Smooth muscle cell (in vitro differentiated cells): Measurements from ENCODE around the gene ZNF660. TPM values are rescaled to one million over a fixed set of nuclear protein-coding genes. Genes with fewer than 3 reads are reported as not detected.
A peak's percentile ranks its signal among the peaks of the same experiment; 100 is the strongest.

ENCODE experiments used
- DNase-seq: peaks from one replicate; lab custom pipeline; 2025; ENCODE audit not compliant: unreplicated experiment; lab: John Stamatoyannopoulos, UW
- H2AFZ ChIP-seq: fragments of 200-600 bp; sonication (generic); 2 replicates; pipeline ENCODE4 v1.6.0; 2016; ENCODE audit warnings: antibody characterized with exemption, low read depth, mild to moderate bottlenecking
- H3F3A ChIP-seq: fragments of 200-600 bp; sonication (generic); 2 replicates; pipeline ENCODE4 v1.6.0; 2017; ENCODE audit warnings: antibody characterized with exemption, low read depth
- H3K27ac ChIP-seq: fragments of 200-600 bp; sonication (generic); 2 replicates; pipeline ENCODE4 v1.5.1; 2016; ENCODE audit warnings: low read depth, mild to moderate bottlenecking
- H3K27me3 ChIP-seq: fragments of 200-600 bp; sonication (generic); 2 replicates; pipeline ENCODE4 v1.6.1; 2016; ENCODE audit warnings: low read depth, mild to moderate bottlenecking
- H3K36me3 ChIP-seq: fragments of 200-600 bp; sonication (generic); 2 replicates; pipeline ENCODE4 v1.5.1; 2016; ENCODE audit warnings: low read depth
- H3K4me1 ChIP-seq: fragments of 200-600 bp; sonication (generic); 2 replicates; pipeline ENCODE4 v1.5.1; 2016; ENCODE audit warnings: low read depth
- H3K4me2 ChIP-seq: fragments of 200-600 bp; sonication (generic); 2 replicates; pipeline ENCODE4 v1.6.0; 2016; ENCODE audit warnings: mild to moderate bottlenecking
- H3K4me3 ChIP-seq: fragments of 200-600 bp; sonication (generic); 2 replicates; pipeline ENCODE4 v1.5.1; 2016; ENCODE audit warnings: mild to moderate bottlenecking
- H3K79me2 ChIP-seq: fragments of 200-600 bp; sonication (generic); 2 replicates; pipeline ENCODE4 v1.6.0; 2016; ENCODE audit warnings: low read depth, mild to moderate bottlenecking
- H3K9ac ChIP-seq: fragments of 200-600 bp; sonication (generic); 2 replicates; pipeline ENCODE4 v1.6.0; 2016; ENCODE audit warnings: low read depth
- H3K9me3 ChIP-seq: fragments of 200-600 bp; sonication (generic); replicated peaks from 2 replicates; pipeline ENCODE4 v1.5.1; 2016; ENCODE audit warnings: low read depth
- H4K20me1 ChIP-seq: fragments of 200-600 bp; sonication (generic); 2 replicates; pipeline ENCODE4 v1.6.0; 2016; ENCODE audit warnings: low read depth
- CTCF ChIP-seq: fragments of 200-600 bp; sonication (generic); IDR thresholded peaks from 2 replicates; pipeline ENCODE4 v1.5.1; 2017; ENCODE audit warnings: borderline replicate concordance, mild to moderate bottlenecking, antibody characterized with exemption; ENCODE audit not compliant: insufficient read depth, poor library complexity, severe bottlenecking
- WGBS: methylation state at CpG from one replicate; pipeline ENCODE4 v1.1.7; 2016; ENCODE audit warnings: low lambda C conversion rate; 5-methylcytosine and 5-hydroxymethylcytosine counted together
- polyA plus RNA-seq: library from polyadenylated mRNA; unstranded; fragments of >200 nt; fragmentation: Nextera tagmentation; extraction: Ambion mirVana; gene quantifications from 2 replicates; pipeline ENCODE4 v1.2.1, GENCODE V29; 2016
- total RNA-seq: library from RNA; depleted of rRNA; stranded (reverse); fragments of >200 nt; gene quantifications from 2 replicates; pipeline ENCODE4 v1.2.3, GENCODE V29; 2014

The ZNF660 gene
- total and polyA plus RNA-seq, 2 experiments from 2014 or later, result 1.8 to 5.1 TPM

- Histone ChIP-seq H3K9ac (peak within 1 kb of the TSS; percentile 79), H3K27ac (peak within 1 kb of the TSS; percentile 79), H3K4me2 (peak within 1 kb of the TSS; percentile 93), H4K20me1 (peaks cover 33% of the 10 kb centered on the region), H3K4me3 (peak within 1 kb of the TSS; percentile 80), H2AFZ (peak within 1 kb of the TSS; percentile 91), H3K36me3 (no peaks in the 10 kb centered on the region), H3K9me3 (no peaks in the 10 kb centered on the region), H3K79me2 (peaks cover 36% of the 10 kb centered on the region), H3K27me3 (no peaks in the 10 kb centered on the region), H3K4me1 (peaks cover 14% of the 10 kb centered on the region), H3F3A (no peaks in the 10 kb centered on the region)
- TF ChIP-seq CTCF, result no peak
- peak; percentile 70 for DNase-seq
- 2% methylated on average over 45 of the region's 47 CpGs for WGBS
Observed at GRCh38 chr3:44624749-44625480, 40.2 kb downstream of the ZNF660 start, which contains the start of gene ZNF197. Gene ZNF197, plus strand, starts transcription at chr3:44625036. Its CDS starts 4,119 bp downstream, at chr3:44629155.

GRCh38 chr3:44628716-44629115 is 44.0 kb downstream of the ZNF660 start:
- 92% methylated on average over 2 of the region's 2 CpGs for WGBS
- Histone ChIP-seq H4K20me1 (peaks cover 39% of the 10 kb centered on the region), H3K36me3 (peaks cover 10% of the 10 kb centered on the region), H3K4me2 (no peak overlapping the region), H3K27ac (no peak overlapping the region), H3K79me2 (peaks cover 40% of the 10 kb centered on the region), H3K4me1 (peaks cover 14% of the 10 kb centered on the region), H3F3A (no peaks in the 10 kb centered on the region), H3K9me3 (no peaks in the 10 kb centered on the region), H3K9ac (no peak overlapping the region), H3K4me3 (no peak overlapping the region), H2AFZ (no peak overlapping the region), H3K27me3 (no peaks in the 10 kb centered on the region)
- TF ChIP-seq CTCF, result no peak
- DNase-seq, result no peak

- no peak for DNase-seq
- H3F3A ChIP-seq, result no peaks in the 10 kb centered on the region
- H3K27me3 ChIP-seq, result no peaks in the 10 kb centered on the region
- H3K36me3 ChIP-seq, result peaks cover 33% of the 10 kb centered on the region
- no peak overlapping the region for H3K4me3 ChIP-seq
- no peak for TF ChIP-seq CTCF
- no peaks in the 10 kb centered on the region for H3K9me3 ChIP-seq
- no peak overlapping the region for H2AFZ ChIP-seq
- peaks cover 28% of the 10 kb centered on the region for H4K20me1 ChIP-seq
- H3K79me2 ChIP-seq, result peaks cover 28% of the 10 kb centered on the region
- H3K4me2 ChIP-seq, result no peak overlapping the region
- H3K4me1 ChIP-seq, result no peaks in the 10 kb centered on the region
- H3K9ac ChIP-seq, result no peak overlapping the region
- no peak overlapping the region for H3K27ac ChIP-seq
- 93% methylated on average over 3 of the region's 3 CpGs for WGBS
Observed at GRCh38 chr3:44632193-44632592, 47.4 kb downstream of the ZNF660 start.

GRCh38 chr3:44642337-44642736 is 57.6 kb downstream of the ZNF660 start:
- no peak for TF ChIP-seq CTCF
- Histone ChIP-seq H3K4me1 (no peaks in the 10 kb centered on the region), H3K79me2 (peaks cover 23% of the 10 kb centered on the region), H3K27me3 (no peaks in the 10 kb centered on the region), H4K20me1 (peaks cover 5% of the 10 kb centered on the region), H3K27ac (no peak overlapping the region), H3K36me3 (peaks cover 68% of the 10 kb centered on the region), H3K9me3 (peaks cover 35% of the 10 kb centered on the region), H3K4me2 (no peak overlapping the region), H3K4me3 (peak overlapping the region; percentile 15), H3K9ac (no peak overlapping the region), H2AFZ (no peak overlapping the region), H3F3A (no peaks in the 10 kb centered on the region)
- WGBS, result 98% methylated on average over 4 of the region's 4 CpGs
- no peak for DNase-seq
